Measurements from ENCODE around the gene MSI2. TPM values are rescaled to one million over a fixed set of nuclear protein-coding genes. Genes with fewer than 3 reads are reported as not detected.

Gene MSI2
- polyA plus RNA-seq, 1 experiment = 9.2 TPM

DNA sequence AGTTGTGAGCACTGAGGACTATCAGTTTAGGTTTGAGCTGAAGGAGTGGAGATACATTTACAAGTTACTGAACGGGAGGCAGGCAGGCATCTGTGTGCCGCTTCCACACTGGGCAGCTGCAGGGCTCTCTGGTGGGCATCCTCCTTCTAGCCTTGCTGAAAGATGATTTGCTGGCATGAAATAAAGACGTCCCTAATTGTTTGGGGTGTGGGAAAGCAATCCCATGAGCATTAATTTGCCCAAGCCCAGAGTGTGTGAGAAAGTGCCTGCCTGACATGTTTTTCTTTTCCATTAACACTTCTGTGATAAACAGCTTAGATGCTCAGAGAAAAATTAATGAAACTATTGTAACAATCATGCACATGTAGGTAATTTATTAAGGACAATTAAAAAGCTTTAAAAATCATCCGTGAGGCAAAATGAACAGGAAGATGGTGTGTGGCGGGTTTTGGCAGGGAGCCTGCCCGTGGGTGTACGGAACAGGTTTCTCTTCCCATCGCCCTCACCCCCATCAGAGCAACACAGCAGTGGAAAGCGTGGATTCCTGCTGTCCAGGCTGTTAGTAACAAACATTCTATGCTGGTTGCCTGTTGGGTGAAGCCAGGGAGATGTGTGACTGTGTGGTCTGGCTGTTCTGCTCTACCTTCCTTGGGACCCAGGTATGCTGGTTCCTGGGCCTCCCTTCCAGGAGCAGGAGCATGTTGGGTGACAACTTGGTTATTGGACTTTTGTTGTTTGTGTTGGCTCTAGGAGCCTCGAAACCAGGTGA, 191.9 kb downstream of the MSI2 start:
- ChIA-PET POLR2A (no interaction called here), CTCF (interaction anchor here (0.9 kb wide), 1 partner anchor 137 kb away, joined by 3 read pairs; no protein-coding TSS in a partner anchor)
- no peak overlapping the region for H3K4me3 ChIP-seq (ENCODE audit: low read depth, low read length)
- H3K36me3 ChIP-seq (ENCODE audit: control insufficient read depth, insufficient read depth, low read length) = no peaks in the 10 kb centered on the region
- TF ChIP-seq, protein P1, sequence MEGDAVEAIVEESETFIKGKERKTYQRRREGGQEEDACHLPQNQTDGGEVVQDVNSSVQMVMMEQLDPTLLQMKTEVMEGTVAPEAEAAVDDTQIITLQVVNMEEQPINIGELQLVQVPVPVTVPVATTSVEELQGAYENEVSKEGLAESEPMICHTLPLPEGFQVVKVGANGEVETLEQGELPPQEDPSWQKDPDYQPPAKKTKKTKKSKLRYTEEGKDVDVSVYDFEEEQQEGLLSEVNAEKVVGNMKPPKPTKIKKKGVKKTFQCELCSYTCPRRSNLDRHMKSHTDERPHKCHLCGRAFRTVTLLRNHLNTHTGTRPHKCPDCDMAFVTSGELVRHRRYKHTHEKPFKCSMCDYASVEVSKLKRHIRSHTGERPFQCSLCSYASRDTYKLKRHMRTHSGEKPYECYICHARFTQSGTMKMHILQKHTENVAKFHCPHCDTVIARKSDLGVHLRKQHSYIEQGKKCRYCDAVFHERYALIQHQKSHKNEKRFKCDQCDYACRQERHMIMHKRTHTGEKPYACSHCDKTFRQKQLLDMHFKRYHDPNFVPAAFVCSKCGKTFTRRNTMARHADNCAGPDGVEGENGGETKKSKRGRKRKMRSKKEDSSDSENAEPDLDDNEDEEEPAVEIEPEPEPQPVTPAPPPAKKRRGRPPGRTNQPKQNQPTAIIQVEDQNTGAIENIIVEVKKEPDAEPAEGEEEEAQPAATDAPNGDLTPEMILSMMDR (IDR thresholded peaks at IDR 0.05; ENCODE audit: insufficient read depth, low read depth, low read length) = no peak
- no peaks in the 10 kb centered on the region for H3K27me3 ChIP-seq (ENCODE audit: control insufficient read depth, insufficient read depth, low read length)
- DNase-seq (ENCODE audit: low read depth) = no peak

DNA sequence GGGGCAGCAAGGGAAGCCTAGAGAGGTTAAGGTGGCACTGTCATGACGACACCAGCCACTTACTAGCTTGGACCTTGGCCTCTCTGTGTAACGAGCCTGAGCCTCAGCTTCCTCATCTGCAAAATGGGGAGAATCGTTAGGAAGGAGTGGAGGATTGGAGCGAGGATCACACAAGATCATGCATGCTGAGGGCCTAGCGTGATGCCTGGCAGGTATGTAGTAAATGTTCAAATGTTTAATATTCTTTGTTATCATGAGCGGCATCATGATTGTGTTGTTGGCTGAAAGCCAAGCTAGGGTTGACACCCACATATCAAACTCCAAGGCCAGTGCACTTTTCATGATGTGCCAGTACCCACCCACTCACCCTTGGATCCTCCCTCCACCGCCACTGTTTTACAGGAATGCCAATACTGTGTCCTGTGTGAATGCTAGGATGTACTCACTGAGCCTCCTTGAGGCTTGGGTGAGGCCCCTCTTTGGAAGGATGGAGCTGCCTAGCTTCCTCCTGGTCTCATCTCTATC, 192.5 kb downstream of the MSI2 start:
- Histone ChIP-seq H3K27me3 (ENCODE audit: control insufficient read depth, insufficient read depth, low read length) (no peaks in the 10 kb centered on the region), H3K4me3 (ENCODE audit: low read depth, low read length) (no peak overlapping the region), H3K36me3 (ENCODE audit: control insufficient read depth, insufficient read depth, low read length) (no peaks in the 10 kb centered on the region)
- POLR2A ChIA-PET = no interaction called here
- TF ChIP-seq, protein P1 (IDR thresholded peaks at IDR 0.05; ENCODE audit: insufficient read depth, low read depth, low read length) = no peak
- no peak for DNase-seq (ENCODE audit: low read depth)
- CTCF ChIA-PET = interaction anchor here (0.9 kb wide), 1 partner anchor 136 kb away, joined by 3 read pairs; no protein-coding TSS in a partner anchor

DNA sequence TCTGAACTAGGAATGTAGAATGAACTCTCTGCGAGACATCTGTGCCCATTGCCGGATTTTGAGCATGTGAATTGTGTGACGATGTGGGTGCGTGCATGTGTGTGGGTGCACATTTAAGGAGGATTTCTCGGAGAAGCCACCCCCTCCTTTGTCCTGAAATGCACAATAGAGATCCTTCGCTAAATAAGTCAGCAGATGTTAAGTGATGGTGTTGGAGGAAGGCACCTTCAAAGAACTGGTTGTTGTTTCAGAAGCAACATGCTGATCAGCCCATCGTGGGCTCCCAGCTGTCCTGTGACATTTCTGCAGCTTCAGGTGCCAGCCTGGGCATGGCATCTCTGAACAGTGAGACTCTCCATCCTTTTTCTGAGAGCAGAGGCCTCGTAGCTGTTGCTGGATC, 194.9 kb downstream of the MSI2 start:
- no peak for DNase-seq (ENCODE audit: low read depth)
- ChIA-PET POLR2A (no interaction called here), CTCF (interaction anchor here (1.6 kb wide), 1 partner anchor 208 kb away, joined by 4 read pairs; no protein-coding TSS in a partner anchor)
- Histone ChIP-seq H3K36me3 (ENCODE audit: control insufficient read depth, insufficient read depth, low read length) (no peaks in the 10 kb centered on the region), H3K4me3 (ENCODE audit: low read depth, low read length) (no peak overlapping the region), H3K27me3 (ENCODE audit: control insufficient read depth, insufficient read depth, low read length) (no peaks in the 10 kb centered on the region)
- TF ChIP-seq, protein P1 (IDR thresholded peaks at IDR 0.05; ENCODE audit: insufficient read depth, low read depth, low read length) = no peak

DNA sequence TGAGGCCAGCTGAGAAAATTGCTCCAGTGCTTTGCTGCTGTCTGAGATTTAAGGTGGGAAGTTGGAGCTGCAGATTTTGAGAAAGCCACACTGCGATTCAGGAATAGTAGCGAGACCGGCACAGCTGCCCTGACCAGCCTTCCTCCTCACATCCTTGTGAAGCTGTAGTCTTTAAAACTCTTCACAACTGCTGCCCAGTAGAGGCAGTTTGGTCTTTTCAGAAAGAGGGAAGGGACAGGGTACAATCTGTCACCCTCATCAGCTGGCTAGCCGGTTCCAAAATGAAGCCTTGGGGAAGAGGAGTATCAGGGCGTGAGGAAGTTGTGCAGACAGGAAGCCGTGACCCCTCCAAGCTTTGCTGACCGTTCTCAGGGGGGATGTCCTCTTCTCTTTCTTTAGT, 195.3 kb downstream of the MSI2 start:
- Histone ChIP-seq H3K4me3 (ENCODE audit: low read depth, low read length) (no peak overlapping the region), H3K27me3 (ENCODE audit: control insufficient read depth, insufficient read depth, low read length) (no peaks in the 10 kb centered on the region), H3K36me3 (ENCODE audit: control insufficient read depth, insufficient read depth, low read length) (no peaks in the 10 kb centered on the region)
- TF ChIP-seq, protein P1 (IDR thresholded peaks at IDR 0.05; ENCODE audit: insufficient read depth, low read depth, low read length) = no peak
- ChIA-PET POLR2A (no interaction called here), CTCF (interaction anchor here (1.6 kb wide), 1 partner anchor 208 kb away, joined by 4 read pairs; no protein-coding TSS in a partner anchor)
- no peak for DNase-seq (ENCODE audit: low read depth)

DNA sequence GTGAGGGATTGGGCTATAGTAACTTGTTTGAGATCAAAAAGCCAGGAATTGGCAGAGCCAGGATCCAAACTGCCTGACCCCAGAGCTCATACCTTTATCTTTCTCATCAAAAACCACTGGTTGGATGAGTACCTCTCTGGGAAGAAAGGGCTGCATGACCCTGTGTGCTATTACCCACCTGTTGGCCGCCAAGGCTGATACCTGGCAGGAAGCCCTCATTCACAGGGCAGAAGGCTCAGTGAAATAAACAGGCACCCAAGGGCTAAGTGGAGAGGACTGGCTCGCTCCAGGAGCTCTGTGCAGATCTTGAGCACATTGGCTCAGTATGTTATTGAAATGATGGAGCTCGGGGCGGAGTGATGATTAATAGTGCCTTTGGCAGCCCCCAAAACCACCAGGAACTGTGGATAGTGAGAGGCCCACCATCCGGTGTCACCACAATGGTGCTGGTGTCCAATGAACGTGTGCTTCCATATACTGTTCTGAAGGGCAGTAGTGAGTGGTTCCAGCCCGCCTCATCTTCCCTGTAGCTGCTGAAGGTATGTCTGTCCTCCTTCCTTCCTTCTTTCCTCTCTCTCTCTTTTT, 197.6 kb downstream of the MSI2 start:
- Histone ChIP-seq H3K4me3 (ENCODE audit: low read depth, low read length) (no peak overlapping the region), H3K36me3 (ENCODE audit: control insufficient read depth, insufficient read depth, low read length) (no peaks in the 10 kb centered on the region), H3K27me3 (ENCODE audit: control insufficient read depth, insufficient read depth, low read length) (no peaks in the 10 kb centered on the region)
- TF ChIP-seq, protein P1 (IDR thresholded peaks at IDR 0.05; ENCODE audit: insufficient read depth, low read depth, low read length) = no peak
- CTCF ChIA-PET = no interaction called here
- DNase-seq (ENCODE audit: low read depth) = no peak
- POLR2A ChIA-PET = no interaction called here
